ENCODE results near the gene CAD.
"Not testable (repeated sequence)": the region's sequence is repeated elsewhere in the genome, so short reads cannot be mapped to it uniquely, and the experiment has no call there.

Gene CAD

DNA sequence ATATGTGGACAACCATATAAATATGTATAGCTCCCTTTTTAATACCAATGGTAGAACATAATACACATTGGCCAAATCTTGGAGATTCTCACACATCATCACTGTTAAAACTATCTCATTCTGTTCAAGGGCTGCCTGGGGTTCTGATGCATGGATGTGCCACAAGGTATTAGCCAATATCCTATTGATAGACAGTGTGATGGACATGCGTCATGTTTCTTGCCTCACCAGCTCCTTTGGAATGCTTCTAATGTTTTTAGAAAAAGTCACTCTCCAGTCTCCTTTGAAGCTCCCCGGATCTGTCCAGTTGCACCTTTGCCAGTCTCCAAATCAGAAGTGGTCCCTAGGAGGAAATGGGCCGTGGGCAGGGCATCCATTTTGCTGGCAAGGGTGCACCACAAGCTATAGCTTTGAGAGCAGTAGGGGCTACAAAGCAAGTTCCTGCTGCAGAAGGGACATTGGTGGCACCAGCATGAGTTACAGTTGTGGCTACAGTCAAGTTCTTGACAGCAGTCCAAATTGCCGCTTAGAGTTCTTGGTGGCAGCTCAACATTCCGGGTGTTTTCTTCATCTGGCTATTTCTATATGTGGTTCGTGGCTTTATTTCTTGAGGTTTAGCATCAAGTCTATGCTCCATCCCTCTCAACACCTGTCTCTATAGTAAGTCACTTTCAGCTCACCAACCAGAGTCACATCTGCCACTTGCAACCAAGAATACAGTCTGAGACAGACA lies 30.4 kb upstream of the CAD start:
- no peak for DNase-seq (ENCODE audit: low read depth)
- no peak for TF ChIP-seq POLR2A (IDR thresholded peaks at IDR 0.05; ENCODE audit: extremely low read depth, insufficient read length)
- TF ChIP-seq, protein P1, sequence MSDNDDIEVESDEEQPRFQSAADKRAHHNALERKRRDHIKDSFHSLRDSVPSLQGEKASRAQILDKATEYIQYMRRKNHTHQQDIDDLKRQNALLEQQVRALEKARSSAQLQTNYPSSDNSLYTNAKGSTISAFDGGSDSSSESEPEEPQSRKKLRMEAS (IDR thresholded peaks at IDR 0.05; ENCODE audit: low read depth, low read length) = no peak
- TF ChIP-seq, protein P2, sequence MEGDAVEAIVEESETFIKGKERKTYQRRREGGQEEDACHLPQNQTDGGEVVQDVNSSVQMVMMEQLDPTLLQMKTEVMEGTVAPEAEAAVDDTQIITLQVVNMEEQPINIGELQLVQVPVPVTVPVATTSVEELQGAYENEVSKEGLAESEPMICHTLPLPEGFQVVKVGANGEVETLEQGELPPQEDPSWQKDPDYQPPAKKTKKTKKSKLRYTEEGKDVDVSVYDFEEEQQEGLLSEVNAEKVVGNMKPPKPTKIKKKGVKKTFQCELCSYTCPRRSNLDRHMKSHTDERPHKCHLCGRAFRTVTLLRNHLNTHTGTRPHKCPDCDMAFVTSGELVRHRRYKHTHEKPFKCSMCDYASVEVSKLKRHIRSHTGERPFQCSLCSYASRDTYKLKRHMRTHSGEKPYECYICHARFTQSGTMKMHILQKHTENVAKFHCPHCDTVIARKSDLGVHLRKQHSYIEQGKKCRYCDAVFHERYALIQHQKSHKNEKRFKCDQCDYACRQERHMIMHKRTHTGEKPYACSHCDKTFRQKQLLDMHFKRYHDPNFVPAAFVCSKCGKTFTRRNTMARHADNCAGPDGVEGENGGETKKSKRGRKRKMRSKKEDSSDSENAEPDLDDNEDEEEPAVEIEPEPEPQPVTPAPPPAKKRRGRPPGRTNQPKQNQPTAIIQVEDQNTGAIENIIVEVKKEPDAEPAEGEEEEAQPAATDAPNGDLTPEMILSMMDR (IDR thresholded peaks at IDR 0.05; ENCODE audit: low read depth, low read length) = no peak
- TF ChIP-seq MYC (IDR thresholded peaks at IDR 0.05; ENCODE audit: low read depth, low read length) = no peak
- no peak overlapping the region for H3K4me3 ChIP-seq (ENCODE audit: low read depth, low read length)

DNA sequence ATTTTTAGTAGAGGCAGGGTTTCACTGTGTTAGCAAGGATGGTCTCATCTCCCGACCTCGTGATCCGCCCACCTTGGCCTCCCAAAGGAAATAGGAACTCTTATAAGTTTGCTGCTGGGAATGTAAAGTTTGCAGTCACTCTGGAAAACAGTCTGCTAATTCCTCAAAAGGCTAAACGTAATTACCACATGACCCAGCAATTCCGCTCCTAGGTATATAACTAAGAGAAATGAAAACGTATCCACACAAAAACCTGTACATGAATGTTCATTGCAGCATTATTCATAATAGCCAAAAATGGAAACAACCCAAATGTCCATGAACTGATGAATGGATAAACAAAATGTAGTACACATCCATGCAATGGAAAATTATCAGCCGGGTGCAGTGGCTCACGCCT lies 27.2 kb upstream of the CAD start:
- no peak for TF ChIP-seq POLR2A (IDR thresholded peaks at IDR 0.05; ENCODE audit: extremely low read depth, insufficient read length)
- H3K4me3 ChIP-seq (ENCODE audit: low read depth, low read length) = no peak overlapping the region
- DNase-seq (ENCODE audit: low read depth) = no peak

DNA sequence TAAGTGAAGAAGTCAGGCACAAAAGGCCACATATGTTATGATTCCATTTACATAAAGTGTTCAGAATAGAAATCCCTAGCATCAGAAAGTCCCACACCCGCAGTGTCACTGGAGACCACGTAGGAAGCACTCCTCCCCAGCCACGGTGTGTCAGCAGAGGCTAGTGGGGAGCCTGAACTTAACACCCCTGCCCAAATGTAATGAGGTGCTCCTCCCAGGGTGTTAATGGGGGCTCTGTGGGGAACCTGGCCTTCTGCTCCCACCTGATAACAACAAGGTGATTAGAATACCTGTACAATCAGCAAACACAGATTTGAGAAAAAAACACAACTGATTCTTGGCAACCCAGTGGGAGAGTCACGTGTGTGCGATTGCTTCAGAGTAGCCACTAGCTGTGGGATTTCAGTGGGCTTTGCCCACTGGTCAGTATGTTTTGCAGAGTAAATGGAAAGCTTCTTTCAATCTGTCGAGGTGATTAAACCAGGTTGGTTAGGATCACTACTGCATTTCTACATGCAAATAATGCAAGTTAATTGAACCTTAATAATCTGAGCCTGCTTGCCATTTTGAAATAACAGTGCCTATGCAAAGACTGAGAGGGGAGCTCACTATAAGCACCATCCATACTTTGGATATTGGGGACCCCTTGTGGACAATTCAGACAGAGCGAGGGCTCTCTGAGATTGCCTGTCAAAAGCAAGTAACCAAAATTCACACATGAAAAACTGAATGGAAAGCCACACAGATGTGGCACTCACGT lies 25.9 kb upstream of the CAD start:
- no peak for TF ChIP-seq MYC (IDR thresholded peaks at IDR 0.05; ENCODE audit: low read depth, low read length)
- TF ChIP-seq, protein P2 (IDR thresholded peaks at IDR 0.05; ENCODE audit: low read depth, low read length) = peak; percentile 92
- DNase-seq (ENCODE audit: low read depth) = peak; percentile 76
- no peak overlapping the region for H3K4me3 ChIP-seq (ENCODE audit: low read depth, low read length)

DNA sequence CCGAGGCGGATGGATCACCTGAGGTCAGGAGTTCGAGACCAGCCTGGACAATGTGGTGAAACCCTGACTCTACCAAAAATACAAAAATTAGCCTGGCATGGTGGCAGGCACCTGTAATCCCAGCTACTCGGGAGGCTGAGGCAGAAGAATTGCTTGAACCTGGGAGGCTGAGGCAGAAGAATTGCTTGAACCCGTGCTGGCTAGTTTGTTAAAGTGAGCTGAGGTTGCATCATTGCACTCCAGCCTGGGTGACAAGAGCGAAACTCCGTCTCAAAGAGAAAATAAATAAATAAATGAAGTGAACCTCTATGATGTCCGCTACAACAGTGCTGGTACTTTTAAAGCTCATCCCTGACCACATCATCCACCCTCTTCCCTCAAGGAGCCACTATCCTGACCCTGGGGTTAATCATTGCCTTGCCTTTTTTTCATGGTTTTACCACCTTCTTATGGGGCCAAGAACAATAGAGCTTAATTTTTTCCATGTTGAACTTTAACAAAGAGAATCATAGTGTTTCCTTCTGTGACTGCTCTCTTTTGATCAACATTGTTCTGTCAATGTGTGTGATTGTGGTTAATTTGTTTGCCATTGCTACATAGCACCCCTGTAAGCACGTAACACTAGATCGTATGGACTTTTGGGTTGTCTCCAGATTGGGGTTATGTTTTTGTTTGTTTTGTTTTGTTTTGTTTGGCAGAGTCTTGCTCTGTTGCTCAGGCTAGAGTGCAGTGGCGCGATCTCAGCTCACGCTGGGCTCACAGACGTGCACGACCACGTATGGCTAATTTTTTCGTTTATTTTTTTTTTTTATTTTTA lies 22.4 kb upstream of the CAD start:
- TF ChIP-seq, protein P2 (IDR thresholded peaks at IDR 0.05; ENCODE audit: low read depth, low read length) = no peak
- TF ChIP-seq POLR2A (IDR thresholded peaks at IDR 0.05; ENCODE audit: extremely low read depth, insufficient read length) (no peak), MYC (IDR thresholded peaks at IDR 0.05; ENCODE audit: low read depth, low read length) (no peak)
- TF ChIP-seq, protein P1 (IDR thresholded peaks at IDR 0.05; ENCODE audit: low read depth, low read length) = no peak
- no peak for DNase-seq (ENCODE audit: low read depth)
- H3K4me3 ChIP-seq (ENCODE audit: low read depth, low read length) = no peak overlapping the region

DNA sequence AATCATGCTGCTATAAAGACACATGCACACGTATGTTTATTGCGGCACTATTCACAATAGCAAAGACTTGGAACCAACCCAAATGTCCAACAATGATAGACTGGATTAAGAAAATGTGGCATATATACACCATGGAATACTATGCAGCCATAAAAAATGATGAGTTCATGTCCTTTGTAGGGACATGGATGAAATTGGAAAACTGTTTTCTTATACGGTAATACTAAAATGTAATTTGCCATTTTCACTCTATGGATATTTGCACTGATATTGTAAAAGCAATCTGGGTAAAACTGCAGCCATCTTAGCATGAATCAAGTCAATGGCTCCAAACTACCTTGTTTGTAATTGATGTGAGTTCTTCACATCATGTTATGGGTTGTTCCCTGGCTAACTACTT lies 21.4 kb upstream of the CAD start:
- DNase-seq (ENCODE audit: low read depth); H3K4me3 ChIP-seq (ENCODE audit: low read depth, low read length): not testable (repeated sequence)

DNA sequence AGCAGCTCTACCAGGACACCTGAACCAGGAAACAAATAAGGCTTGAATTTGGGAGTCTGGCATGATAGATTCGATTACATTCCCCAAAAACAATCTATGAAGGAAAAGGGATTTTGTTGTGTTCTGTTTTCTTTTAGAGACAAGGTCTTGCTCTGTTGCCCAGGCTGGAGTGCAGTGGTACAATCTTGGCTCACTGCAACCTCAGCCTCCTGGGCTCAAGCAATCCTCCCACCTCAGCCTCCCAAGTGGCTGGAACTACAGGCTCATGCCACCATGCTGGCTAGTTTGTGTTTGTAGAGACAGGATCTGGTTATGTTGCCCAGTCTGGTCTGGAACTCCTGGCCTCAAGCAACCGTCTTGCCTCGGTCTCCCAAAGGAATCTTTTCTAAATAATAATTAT lies 19.1 kb upstream of the CAD start:
- not testable (repeated sequence) for DNase-seq (ENCODE audit: low read depth); H3K4me3 ChIP-seq (ENCODE audit: low read depth, low read length)

DNA sequence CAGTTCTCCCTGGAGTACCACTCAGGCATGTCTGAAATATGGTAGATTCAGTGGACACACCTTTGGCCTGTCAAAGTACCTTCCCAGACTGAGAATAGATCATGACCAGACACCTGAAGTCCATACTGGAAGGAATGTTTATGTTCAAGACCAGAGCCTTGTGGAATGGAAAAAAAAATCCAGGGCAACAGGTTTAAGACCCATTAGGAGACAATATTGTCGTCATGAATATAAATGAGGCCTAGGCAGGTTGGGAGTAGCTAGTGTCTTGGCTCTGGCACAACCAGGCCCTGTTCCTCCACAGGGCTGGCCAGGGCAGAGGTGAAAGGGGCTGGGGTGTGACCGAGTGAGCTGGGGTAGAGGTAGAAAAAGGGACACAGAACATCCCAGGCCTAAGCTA lies 18.5 kb upstream of the CAD start:
- TF ChIP-seq POLR2A (IDR thresholded peaks at IDR 0.05; ENCODE audit: extremely low read depth, insufficient read length) (no peak), MYC (IDR thresholded peaks at IDR 0.05; ENCODE audit: low read depth, low read length) (no peak)
- TF ChIP-seq, protein P2 (IDR thresholded peaks at IDR 0.05; ENCODE audit: low read depth, low read length) = no peak
- TF ChIP-seq, protein P1 (IDR thresholded peaks at IDR 0.05; ENCODE audit: low read depth, low read length) = no peak
- DNase-seq (ENCODE audit: low read depth) = no peak
- no peak overlapping the region for H3K4me3 ChIP-seq (ENCODE audit: low read depth, low read length)

Measured in NB4 (cell line).